B cell (primary cell): Measurements from ENCODE around the gene FUT9. TPM values are rescaled to one million over a fixed set of nuclear protein-coding genes. Genes with fewer than 3 reads are reported as not detected.

Source experiments
- ATAC-seq: fragments of 200-7000 bp; cut with Tn5 transposase; one replicate; pipeline ENCODE4 v1.10.0; 2021; ENCODE audit warnings: low read depth, mild to moderate bottlenecking, moderate number of reproducible peaks, moderate library complexity
- CTCF ChIA-PET: fragments of 350-600 bp; sonication (Branson Sonifier 250); formaldehyde crosslinking; loops from one replicate; lab custom pipeline; 2021; ENCODE audit warnings: antibody characterized with exemption, inconsistent platforms; lab: Charles Lee
- POLR2A ChIA-PET: fragments of 350-600 bp; sonication (Branson Sonifier 250); formaldehyde crosslinking; loops from one replicate; lab custom pipeline; 2021; ENCODE audit warnings: antibody characterized with exemption; lab: Charles Lee
- DNase-seq: peaks from one replicate; pipeline ENCODE4 v3.0.0; 2013
- H2AFZ ChIP-seq: 2 replicates; pipeline ENCODE4 v1.6.1; 2012; ENCODE audit warnings: mild to moderate bottlenecking, low read depth, low read length; ENCODE audit not compliant: insufficient read depth, poor library complexity, severe bottlenecking
- H3K27ac ChIP-seq, 2 donors: 1 replicate in 1 of 2; 2 replicates in 1 of 2; pipeline ENCODE4 v1.5.1; 2012 to 2013; ENCODE audit warnings: low read length in 2 of 2, mild to moderate bottlenecking in 2 of 2, moderate library complexity in 1 of 2
- H3K27me3 ChIP-seq, 4 experiments: fragments of 200-600 bp in 1 of 4; sonication (generic) in 1 of 4; replicated peaks in 1 of 4; 1 replicate in 2 of 4; 2 replicates in 2 of 4; pipeline versions ENCODE4 v1.6.1 to v1.7.0; 2013 to 2016; ENCODE audit warnings: low read length in 3 of 4, mild to moderate bottlenecking in 2 of 4, mixed read lengths in 1 of 4, moderate library complexity in 1 of 4; ENCODE audit not compliant: insufficient read depth in 4 of 4, control insufficient read depth in 3 of 4; ENCODE audit errors: control extremely low read depth in 1 of 4
- H3K36me3 ChIP-seq, 2 experiments: replicated peaks in 1 of 2; 1 replicate in 1 of 2; 2 replicates in 1 of 2; pipeline versions ENCODE4 v1.6.1 to v1.7.1; 2013; ENCODE audit warnings: low read length in 1 of 2; ENCODE audit not compliant: insufficient read depth in 2 of 2, control insufficient read depth in 1 of 2; ENCODE audit errors: control extremely low read depth in 1 of 2, extremely low read depth in 1 of 2
- H3K4me1 ChIP-seq, 2 donors: fragments of 200-600 bp in 1 of 2; sonication (generic) in 1 of 2; 1 replicate in 1 of 2; 2 replicates in 1 of 2; pipeline versions ENCODE4 v1.5.1 to v1.6.1; 2013 to 2017; ENCODE audit warnings: low read length in 2 of 2; ENCODE audit not compliant: control insufficient read depth in 2 of 2, insufficient read depth in 2 of 2
- H3K4me2 ChIP-seq: replicated peaks from 2 replicates; pipeline ENCODE3; 2012; ENCODE audit warnings: mild to moderate bottlenecking, low read depth, low read length; ENCODE audit not compliant: poor library complexity, severe bottlenecking
- H3K4me3 ChIP-seq, 5 experiments: fragments of 200-600 bp in 1 of 5; sonication (generic) in 1 of 5; 1 replicate in 3 of 5; 2 replicates in 2 of 5; pipeline versions ENCODE4 v1.5.1 to v1.7.0; 2011 to 2016; ENCODE audit warnings: low read length in 4 of 5, mild to moderate bottlenecking in 4 of 5, low read depth in 2 of 5, control low read depth in 1 of 5, moderate library complexity in 1 of 5; ENCODE audit not compliant: insufficient read depth in 1 of 5; ENCODE audit errors: control extremely low read depth in 1 of 5, extremely low read depth in 1 of 5
- H3K79me2 ChIP-seq: fragments of 200-600 bp; sonication (generic); one replicate; pipeline ENCODE4 v1.6.0; 2016; ENCODE audit warnings: low read length; ENCODE audit not compliant: control insufficient read depth, insufficient read depth
- H3K9ac ChIP-seq: fragments of 200-600 bp; sonication (generic); 2 replicates; pipeline ENCODE4 v1.6.1; 2017; ENCODE audit warnings: mild to moderate bottlenecking, low read length, moderate library complexity
- H3K9me3 ChIP-seq, 3 donors: one replicate each; pipeline versions ENCODE4 v1.6.1 to v1.7.1; 2013; ENCODE audit warnings: low read length in 2 of 3; ENCODE audit not compliant: control insufficient read depth in 2 of 3, insufficient read depth in 1 of 3; ENCODE audit errors: control extremely low read depth in 1 of 3
- H4K20me1 ChIP-seq: 2 replicates; pipeline ENCODE4 v1.6.0; 2012; ENCODE audit warnings: mild to moderate bottlenecking, low read length; ENCODE audit not compliant: insufficient read depth, control insufficient read depth, poor library complexity, severe bottlenecking
- H3K27ac Mint-ChIP-seq: one replicate; pipeline ENCODE4 v1.8.0; 2021; ENCODE audit warnings: mixed read lengths
- H3K27me3 Mint-ChIP-seq: one replicate; pipeline ENCODE4 v1.8.0; 2021; ENCODE audit warnings: mixed read lengths
- H3K4me1 Mint-ChIP-seq: one replicate; pipeline ENCODE4 v1.8.0; 2021; ENCODE audit warnings: mixed read lengths
- H3K4me3 Mint-ChIP-seq: one replicate; pipeline ENCODE4 v1.8.0; 2021; ENCODE audit warnings: mixed read lengths
- H3K9me3 Mint-ChIP-seq: one replicate; pipeline ENCODE4 v1.8.0; 2022; ENCODE audit warnings: mixed read lengths; ENCODE audit not compliant: insufficient read depth
- EZH2 ChIP-seq: IDR thresholded peaks from 2 replicates; pipeline ENCODE4 v1.6.1; 2012; ENCODE audit warnings: borderline replicate concordance, low read depth, mild to moderate bottlenecking, moderate library complexity, low read length; ENCODE audit not compliant: insufficient read depth, poor library complexity, severe bottlenecking
- WGBS: methylation state at CpG from one replicate; pipeline ENCODE4 v1.1.5; 2013; ENCODE audit warnings: missing lambda C conversion rate; ENCODE audit not compliant: insufficient coverage; 5-methylcytosine and 5-hydroxymethylcytosine counted together
- intact Hi-C: fragments of 100-400 bp; cut with micrococcal nuclease; formaldehyde crosslinking; loops from one replicate; pipeline ENCODE4 v1.10.0; 2022
- polyA plus RNA-seq: library from polyadenylated mRNA; depleted of rRNA; stranded (reverse); fragments of >200 nt; gene quantifications from 2 replicates; pipeline ENCODE4 v1.2.3, GENCODE V29; 2012
- total RNA-seq, 2 donors: library from RNA; stranded (reverse); fragments of 120-200 nt in 1 of 2; gene quantifications; 1 replicate in 1 of 2; 2 replicates in 1 of 2; pipeline versions ENCODE4 v1.2.3 to v1.2.4, GENCODE V29; 2013 to 2022
- TF ChIP-seq, protein P1 (sequence below): fragments of 200-600 bp; IDR thresholded peaks from one replicate; pipeline ENCODE4 v1.8.0; 2022; ENCODE audit warnings: antibody characterized with exemption, mild to moderate bottlenecking

FUT9 gene
- total and polyA plus RNA-seq, 2 donors (not counting 1 experiment from before 2014, with no cell fraction given) = not detected

DNA sequence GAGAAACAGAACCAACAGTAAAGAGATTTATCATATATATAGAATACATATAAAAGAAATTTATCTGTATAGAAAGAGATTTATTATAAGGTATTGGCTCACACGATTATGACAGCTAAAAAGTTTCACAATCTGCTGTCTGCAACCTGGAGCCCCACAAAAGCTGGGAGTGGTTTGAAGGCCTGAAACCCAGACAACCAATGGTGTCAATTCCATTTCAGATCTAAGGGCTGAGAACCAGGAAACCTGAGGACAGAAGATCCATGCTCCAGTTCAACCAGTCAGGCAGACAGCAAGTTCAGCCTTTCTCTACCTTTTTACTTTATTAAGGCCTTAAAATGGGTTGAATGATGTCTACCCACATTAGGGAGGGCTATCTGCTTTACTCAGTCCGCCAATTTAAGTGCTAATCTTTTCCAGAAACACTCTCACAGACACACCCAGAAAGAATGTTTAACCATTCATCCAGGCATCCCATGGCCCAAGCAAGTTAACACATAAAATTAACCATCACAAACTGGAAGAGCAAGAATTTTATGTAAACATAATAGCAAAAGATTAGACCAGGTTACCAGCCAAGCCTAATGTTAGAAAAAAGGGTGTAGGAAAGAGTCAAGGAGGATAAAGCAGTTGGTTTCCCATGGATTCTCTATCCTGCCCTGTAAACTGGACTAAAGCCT is 170.9 kb downstream of the FUT9 start:
- H3K9me3 ChIP-seq = no peaks in the 10 kb centered on the region
- no peak for DNase-seq
- H2AFZ ChIP-seq = no peak overlapping the region
- ATAC-seq = no peak
- H3K36me3 ChIP-seq = no peaks in the 10 kb centered on the region
- H3K4me1 Mint-ChIP-seq = no peaks in the 10 kb centered on the region
- no peaks in the 10 kb centered on the region for H3K79me2 ChIP-seq
- H3K4me3 ChIP-seq = no peak overlapping the region
- no peak overlapping the region for H3K4me3 Mint-ChIP-seq
- no peaks in the 10 kb centered on the region for H3K4me1 ChIP-seq
- no peak overlapping the region for H3K27ac Mint-ChIP-seq
- no peaks in the 10 kb centered on the region for H3K27me3 ChIP-seq
- no peaks in the 10 kb centered on the region for H3K27me3 Mint-ChIP-seq
- H3K9ac ChIP-seq = no peak overlapping the region
- no CpG with 5 or more reads among the region's 2 CpGs for WGBS
- H3K9me3 Mint-ChIP-seq = peaks cover under 1% of the 10 kb centered on the region
- ChIA-PET POLR2A (no interaction called here), CTCF (no interaction called here)
- H3K27ac ChIP-seq = no peak overlapping the region
- no peaks in the 10 kb centered on the region for H4K20me1 ChIP-seq
- TF ChIP-seq, protein P1, sequence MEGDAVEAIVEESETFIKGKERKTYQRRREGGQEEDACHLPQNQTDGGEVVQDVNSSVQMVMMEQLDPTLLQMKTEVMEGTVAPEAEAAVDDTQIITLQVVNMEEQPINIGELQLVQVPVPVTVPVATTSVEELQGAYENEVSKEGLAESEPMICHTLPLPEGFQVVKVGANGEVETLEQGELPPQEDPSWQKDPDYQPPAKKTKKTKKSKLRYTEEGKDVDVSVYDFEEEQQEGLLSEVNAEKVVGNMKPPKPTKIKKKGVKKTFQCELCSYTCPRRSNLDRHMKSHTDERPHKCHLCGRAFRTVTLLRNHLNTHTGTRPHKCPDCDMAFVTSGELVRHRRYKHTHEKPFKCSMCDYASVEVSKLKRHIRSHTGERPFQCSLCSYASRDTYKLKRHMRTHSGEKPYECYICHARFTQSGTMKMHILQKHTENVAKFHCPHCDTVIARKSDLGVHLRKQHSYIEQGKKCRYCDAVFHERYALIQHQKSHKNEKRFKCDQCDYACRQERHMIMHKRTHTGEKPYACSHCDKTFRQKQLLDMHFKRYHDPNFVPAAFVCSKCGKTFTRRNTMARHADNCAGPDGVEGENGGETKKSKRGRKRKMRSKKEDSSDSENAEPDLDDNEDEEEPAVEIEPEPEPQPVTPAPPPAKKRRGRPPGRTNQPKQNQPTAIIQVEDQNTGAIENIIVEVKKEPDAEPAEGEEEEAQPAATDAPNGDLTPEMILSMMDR = no peak
- TF ChIP-seq EZH2 = no peak
- no peak overlapping the region for H3K4me2 ChIP-seq
- intact Hi-C loops = no loop called here

- TF ChIP-seq EZH2 = no peak
- TF ChIP-seq, protein P1 = no peak
- ChIA-PET CTCF (no interaction called here), POLR2A (no interaction called here)
- H3K4me2 ChIP-seq = no peak overlapping the region
- no peaks in the 10 kb centered on the region for H3K4me1 ChIP-seq
- H3K4me3 Mint-ChIP-seq = no peak overlapping the region
- H4K20me1 ChIP-seq = no peaks in the 10 kb centered on the region
- no peak overlapping the region for H3K27ac ChIP-seq
- no peak overlapping the region for H3K27ac Mint-ChIP-seq
- intact Hi-C loops = no loop called here
- no peaks in the 10 kb centered on the region for H3K79me2 ChIP-seq
- no peak for DNase-seq
- 50% methylated on average over 1 of the region's 1 CpG for WGBS
- no peaks in the 10 kb centered on the region for H3K27me3 ChIP-seq
- no peaks in the 10 kb centered on the region for H3K9me3 ChIP-seq
- no peaks in the 10 kb centered on the region for H3K36me3 ChIP-seq
- H3K4me1 Mint-ChIP-seq = no peaks in the 10 kb centered on the region
- H3K27me3 Mint-ChIP-seq = no peaks in the 10 kb centered on the region
- no peak for ATAC-seq
- no peak overlapping the region for H2AFZ ChIP-seq
- H3K9ac ChIP-seq = no peak overlapping the region
- H3K9me3 Mint-ChIP-seq = peaks cover 7% of the 10 kb centered on the region
- no peak overlapping the region for H3K4me3 ChIP-seq
These were observed 178.9 kb downstream of the FUT9 start for GRCh38 chr6:96194675-96195074.
